Duodenal mucosa (tissue), 2 donors: ENCODE results near the gene MTHFR.

Experiments used
- H3K27ac ChIP-seq: one replicate; pipeline ENCODE4 v1.7.0; 2013; ENCODE audit warnings: low read depth, low read length
- H3K27me3 ChIP-seq, 2 donors: one replicate each; pipeline ENCODE4 v1.7.0; 2013; ENCODE audit warnings: low read length in 2 of 2, control low read depth in 1 of 2; ENCODE audit not compliant: insufficient read depth in 2 of 2, control insufficient read depth in 1 of 2
- H3K36me3 ChIP-seq, 2 donors: one replicate each; pipeline ENCODE4 v1.7.0; 2013; ENCODE audit warnings: low read length in 2 of 2, control low read depth in 1 of 2; ENCODE audit not compliant: insufficient read depth in 2 of 2, control insufficient read depth in 1 of 2
- H3K4me1 ChIP-seq, 2 donors: one replicate each; pipeline ENCODE4 v1.7.0; 2013; ENCODE audit warnings: low read length in 2 of 2, control low read depth in 1 of 2; ENCODE audit not compliant: insufficient read depth in 2 of 2, control insufficient read depth in 1 of 2
- H3K4me3 ChIP-seq, 2 donors: one replicate each; pipeline ENCODE4 v1.7.0; 2013; ENCODE audit warnings: low read length in 2 of 2, low read depth in 1 of 2
- H3K9ac ChIP-seq, 2 donors: one replicate each; pipeline ENCODE4 v1.7.0; 2013; ENCODE audit warnings: low read length in 2 of 2, low read depth in 1 of 2
- H3K9me3 ChIP-seq, 2 donors: one replicate each; pipeline ENCODE4 v1.7.0; 2013; ENCODE audit warnings: low read length in 2 of 2, control low read depth in 1 of 2; ENCODE audit not compliant: control insufficient read depth in 1 of 2

Gene MTHFR

DNA sequence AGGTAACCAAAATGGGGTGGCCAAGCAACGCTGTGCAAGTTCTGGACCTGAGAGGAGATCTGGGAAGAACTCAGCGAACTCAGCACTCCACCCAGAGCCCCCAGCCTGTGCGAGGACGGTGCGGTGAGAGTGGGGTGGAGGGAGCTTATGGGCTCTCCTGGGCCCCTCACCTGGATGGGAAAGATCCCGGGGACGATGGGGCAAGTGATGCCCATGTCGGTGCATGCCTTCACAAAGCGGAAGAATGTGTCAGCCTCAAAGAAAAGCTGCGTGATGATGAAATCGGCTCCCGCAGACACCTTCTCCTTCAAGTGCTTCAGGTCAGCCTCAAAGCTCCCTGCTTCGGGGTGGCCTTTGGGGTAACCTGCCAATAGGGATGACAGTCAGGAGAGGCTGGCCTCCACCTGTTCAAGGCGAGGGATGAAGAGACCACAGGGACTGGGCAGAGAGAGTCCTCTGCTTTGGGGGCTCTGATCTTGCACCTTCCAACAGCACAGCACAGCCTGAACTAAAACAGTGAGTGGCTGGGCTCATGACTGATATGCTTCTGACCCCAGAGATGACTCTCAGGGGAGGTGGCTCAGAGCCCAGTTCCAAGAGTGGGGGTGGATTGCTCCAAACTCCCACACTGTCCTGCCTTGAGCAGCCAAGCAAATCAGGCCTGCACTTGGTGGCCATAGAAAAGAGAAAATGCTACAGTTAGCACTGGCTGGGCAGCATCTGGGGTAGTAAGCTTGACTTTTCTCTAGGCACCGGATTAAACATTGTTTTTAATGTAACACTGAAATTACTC, 9.5 kb downstream of the MTHFR start:
- no peaks in the 10 kb centered on the region for H3K9me3 ChIP-seq
- H3K4me1 ChIP-seq, result peaks cover 5 to 7% of the 10 kb centered on the region in 2 donors
- H3K27ac ChIP-seq, result no peak overlapping the region
- no peak overlapping the region for H3K4me3 ChIP-seq
- peaks cover 49 to 75% of the 10 kb centered on the region in 2 donors for H3K36me3 ChIP-seq
- H3K9ac ChIP-seq, result no peak overlapping the region
- no peaks in the 10 kb centered on the region for H3K27me3 ChIP-seq

- peaks cover 41 to 70% of the 10 kb centered on the region in 2 donors for H3K36me3 ChIP-seq
- H3K9ac ChIP-seq, result no peak overlapping the region
- H3K4me3 ChIP-seq, result no peak overlapping the region
- H3K27ac ChIP-seq, result no peak overlapping the region
- H3K4me1 ChIP-seq, result peaks cover 11 to 14% of the 10 kb centered on the region in 2 donors
- no peaks in the 10 kb centered on the region for H3K27me3 ChIP-seq
- no peaks in the 10 kb centered on the region for H3K9me3 ChIP-seq
These were observed 10.4 kb downstream of the MTHFR start for GRCh38 chr1:11795238-11795890.

DNA sequence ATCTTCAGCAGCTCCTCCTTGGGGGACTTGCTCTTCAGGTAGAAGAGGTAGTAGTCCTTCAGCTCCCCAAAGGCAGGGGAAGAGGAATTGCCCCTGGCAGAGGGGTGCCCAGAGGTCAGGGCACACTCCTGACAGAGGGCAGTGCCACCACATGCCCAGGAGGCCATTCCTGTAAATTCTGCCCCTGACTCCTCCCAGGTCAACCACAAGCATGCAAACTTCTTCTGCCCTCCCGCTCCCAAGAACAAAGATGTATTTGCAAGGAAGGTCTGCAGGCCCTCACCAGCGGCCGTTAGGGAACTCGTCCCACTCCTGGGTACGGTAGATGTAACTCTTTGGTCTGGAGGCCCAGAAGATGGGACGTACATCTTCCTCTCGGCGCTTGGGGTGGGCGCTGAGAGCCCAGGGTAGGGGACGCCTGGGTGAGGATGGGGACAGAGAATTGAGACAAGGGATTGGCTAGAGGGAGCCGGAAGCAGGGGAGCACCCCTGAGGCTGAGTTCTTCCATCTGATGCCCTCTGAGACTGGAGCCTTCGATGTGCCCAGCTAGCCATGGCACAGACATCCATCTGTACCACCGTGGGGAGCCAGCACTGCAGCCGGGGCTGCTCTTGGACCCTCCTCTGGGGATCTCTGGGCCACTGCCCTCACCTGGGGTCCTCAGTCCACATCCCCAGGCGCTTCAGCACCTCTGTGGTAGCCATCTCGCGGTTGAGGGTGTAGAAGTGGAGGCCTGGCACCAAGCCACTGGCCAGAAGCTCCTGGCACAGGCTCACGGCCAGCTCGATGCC, 11.1 kb downstream of the MTHFR start:
- Histone ChIP-seq H3K9me3 (no peaks in the 10 kb centered on the region), H3K36me3 (peaks cover 35 to 70% of the 10 kb centered on the region in 2 donors), H3K27ac (no peak overlapping the region), H3K27me3 (no peaks in the 10 kb centered on the region), H3K9ac (no peak overlapping the region), H3K4me1 (peaks cover 19 to 21% of the 10 kb centered on the region in 2 donors), H3K4me3 (no peak overlapping the region)

- Histone ChIP-seq H3K9me3 (no peaks in the 10 kb centered on the region), H3K4me1 (peaks cover 22 to 26% of the 10 kb centered on the region in 2 donors), H3K27me3 (no peaks in the 10 kb centered on the region), H3K9ac (no peak overlapping the region), H3K36me3 (peaks cover 31 to 67% of the 10 kb centered on the region in 2 donors), H3K27ac (no peak overlapping the region), H3K4me3 (no peak overlapping the region)
These were observed 11.9 kb downstream of the MTHFR start for GRCh38 chr1:11793819-11794218.

DNA sequence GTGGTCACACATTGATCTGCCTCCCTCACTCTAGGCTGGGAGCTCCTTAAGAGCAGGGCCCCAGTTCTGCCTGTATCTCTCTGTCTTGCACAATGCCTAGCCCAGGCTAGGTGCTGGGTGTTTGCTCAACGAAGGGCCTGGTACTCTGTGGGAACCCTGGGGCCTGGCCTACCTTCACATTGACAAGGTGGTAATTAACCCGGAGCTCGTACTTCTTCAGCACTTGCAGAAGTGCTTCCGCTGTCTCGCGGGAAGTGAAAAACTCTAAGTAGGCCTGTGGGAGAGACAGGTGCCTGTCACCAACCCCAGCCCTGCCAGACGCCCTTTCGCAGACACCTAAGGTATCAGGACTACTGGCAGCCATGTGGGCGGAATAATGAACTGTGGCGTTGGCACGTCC, 13.7 kb downstream of the MTHFR start:
- peak overlapping the region in 1 of 2 donors; percentile 2 for H3K9ac ChIP-seq
- no peaks in the 10 kb centered on the region for H3K27me3 ChIP-seq
- no peaks in the 10 kb centered on the region for H3K9me3 ChIP-seq
- peaks cover 31 to 63% of the 10 kb centered on the region in 2 donors for H3K36me3 ChIP-seq
- H3K4me3 ChIP-seq, result no peak overlapping the region
- no peak overlapping the region for H3K27ac ChIP-seq
- peaks cover 38 to 39% of the 10 kb centered on the region in 2 donors for H3K4me1 ChIP-seq

- Histone ChIP-seq H3K9me3 (no peaks in the 10 kb centered on the region), H3K4me1 (peaks cover 44% of the 10 kb centered on the region in 2 donors), H3K27ac (peak overlapping the region; percentile 88), H3K9ac (peak overlapping the region; percentile 39 to 44), H3K4me3 (peak overlapping the region; percentile 30 to 42), H3K27me3 (no peaks in the 10 kb centered on the region), H3K36me3 (peaks cover 31 to 55% of the 10 kb centered on the region in 2 donors)
These were observed 14.7 kb downstream of the MTHFR start for GRCh38 chr1:11790880-11791715.

DNA sequence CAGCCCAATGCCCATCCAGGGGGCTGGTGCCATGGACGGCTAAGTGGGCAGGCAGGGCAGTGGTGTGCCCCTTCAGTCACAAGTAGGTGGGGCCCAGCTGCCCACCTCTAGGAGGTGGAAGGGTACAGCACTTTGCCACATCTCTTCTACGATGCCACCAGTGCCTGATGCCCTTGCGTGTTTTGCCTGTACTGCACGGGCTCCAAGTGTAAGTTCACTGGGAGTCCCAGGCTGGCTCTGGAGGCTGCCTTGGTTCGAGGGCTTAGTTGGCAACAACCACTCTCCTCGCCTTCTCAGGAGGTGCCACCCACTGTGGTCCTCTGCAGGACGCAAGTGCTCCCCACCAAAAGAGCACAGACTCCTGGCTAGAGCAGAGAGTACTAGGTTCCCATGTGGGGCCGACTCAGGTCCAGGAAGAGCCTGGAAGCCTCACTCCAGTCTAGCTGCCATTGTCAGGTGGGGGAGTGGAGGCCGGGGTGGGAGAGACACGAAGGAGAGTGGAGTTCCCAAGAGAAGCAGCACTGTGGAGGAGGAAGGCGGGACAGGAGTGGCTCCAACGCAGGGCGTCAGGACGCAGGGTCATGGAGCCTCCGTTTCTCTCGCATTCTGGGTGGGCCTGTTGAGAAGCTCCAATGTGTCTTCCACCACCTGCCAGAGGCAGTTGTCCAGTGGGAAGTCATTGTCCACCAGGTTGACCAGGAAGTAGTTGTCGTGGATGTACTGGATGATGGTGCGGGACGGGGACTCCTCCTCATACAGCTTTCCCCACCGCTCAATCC, 15.5 kb downstream of the MTHFR start:
- no peaks in the 10 kb centered on the region for H3K9me3 ChIP-seq
- H3K4me1 ChIP-seq, result peaks cover 47% of the 10 kb centered on the region in 2 donors
- no peaks in the 10 kb centered on the region for H3K27me3 ChIP-seq
- peaks cover 25 to 47% of the 10 kb centered on the region in 2 donors for H3K36me3 ChIP-seq
- peak overlapping the region; percentile 88 for H3K27ac ChIP-seq
- peak overlapping the region; percentile 39 to 44 for H3K9ac ChIP-seq
- peak overlapping the region; percentile 30 to 42 for H3K4me3 ChIP-seq

DNA sequence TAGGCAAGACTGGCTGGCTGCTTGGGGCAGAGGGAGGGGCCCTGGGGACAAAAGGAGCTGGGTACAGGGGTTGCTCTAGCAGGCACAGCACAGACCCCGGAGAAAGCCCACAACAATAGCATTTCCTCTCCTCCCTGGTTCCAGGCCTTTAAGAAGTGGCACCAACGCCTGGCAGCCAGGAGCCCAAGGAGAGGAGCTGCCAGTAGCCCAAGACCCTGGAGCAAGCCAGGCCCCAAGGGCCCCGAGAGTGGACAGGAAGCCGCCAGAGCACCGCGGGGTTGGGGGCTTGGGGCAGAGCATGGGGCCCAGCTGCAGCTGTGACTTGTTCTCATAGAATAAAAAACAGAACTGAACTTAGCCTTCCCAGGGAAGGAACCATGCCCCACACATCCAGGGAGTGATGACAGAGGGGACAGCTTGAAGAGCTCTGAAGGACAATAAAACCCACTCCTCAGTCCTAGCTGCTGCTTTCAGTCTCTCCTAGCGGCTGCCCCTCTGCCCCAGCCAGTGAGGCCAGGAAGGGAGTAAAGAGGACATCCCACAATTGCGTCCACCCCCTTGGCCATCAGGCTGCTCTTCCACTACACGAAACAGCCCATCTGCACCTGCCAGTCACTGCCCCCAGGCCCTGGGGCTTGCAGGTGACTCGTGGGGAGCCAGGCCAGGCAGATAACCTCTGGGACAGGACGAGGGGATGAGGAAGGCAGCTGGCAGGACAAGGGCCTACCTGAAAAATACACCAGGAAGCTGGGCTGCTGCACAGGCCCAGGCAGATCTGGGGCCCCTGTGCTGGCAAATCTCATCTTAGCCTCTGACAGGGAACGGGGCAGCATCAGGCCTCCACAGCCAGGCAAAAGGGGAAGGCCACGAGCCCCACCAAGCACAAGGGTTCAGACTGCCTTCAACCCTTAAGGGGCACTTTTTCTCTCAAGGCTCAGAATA, 16.4 kb downstream of the MTHFR start:
- no peak overlapping the region for H3K4me3 ChIP-seq
- peaks cover 16 to 38% of the 10 kb centered on the region in 2 donors for H3K36me3 ChIP-seq
- H3K27me3 ChIP-seq, result no peaks in the 10 kb centered on the region
- H3K9ac ChIP-seq, result peak overlapping the region; percentile 39 to 44
- H3K9me3 ChIP-seq, result no peaks in the 10 kb centered on the region
- H3K27ac ChIP-seq, result peak overlapping the region; percentile 88
- peaks cover 53 to 56% of the 10 kb centered on the region in 2 donors for H3K4me1 ChIP-seq
